Hematopoietic multipotent progenitor cell treated with erythropoietin and hydrocortisone succinate and interleukin-3 and kit ligand, for 4 days (in vitro differentiated cells): ENCODE data around the gene ACAD8.
A peak's percentile ranks its signal among the peaks of the same experiment; 100 is the strongest.
"Not testable (repeated sequence)": the region's sequence is repeated elsewhere in the genome, so short reads cannot be mapped to it uniquely, and the experiment has no call there.

ENCODE experiments used
- DNase-seq: peaks from one replicate; pipeline ENCODE4 v3.0.0-alpha.2; 2015

ACAD8 gene

GRCh38 chr11:134267966-134268365 is 14.6 kb downstream of the ACAD8 start:
- DNase-seq = no peak

- peak; percentile 36 for DNase-seq
Observed at GRCh38 chr11:134270250-134270714, 16.9 kb downstream of the ACAD8 start.

GRCh38 chr11:134271978-134272377 is 18.6 kb downstream of the ACAD8 start:
- DNase-seq = no peak

GRCh38 chr11:134272381-134273316 is 19.3 kb downstream of the ACAD8 start:
- DNase-seq = no peak

- no peak for DNase-seq
Observed at GRCh38 chr11:134273317-134273712, 19.9 kb downstream of the ACAD8 start.

- no peak for DNase-seq
Observed at GRCh38 chr11:134275188-134275533, 21.8 kb downstream of the ACAD8 start.

- peak; percentile 78 for DNase-seq
Observed at GRCh38 chr11:134275534-134276395, 22.4 kb downstream of the ACAD8 start, which contains the start of gene GLB1L3. Gene GLB1L3 (plus strand): TSS chr11:134276379. CDS start chr11:134276741, 362 bp downstream.

- DNase-seq = no peak
Observed at GRCh38 chr11:134276396-134277182, 23.2 kb downstream of the ACAD8 start.

GRCh38 chr11:134277183-134278001 is 24.0 kb downstream of the ACAD8 start:
- no peak for DNase-seq

GRCh38 chr11:134278356-134278755 is 25.0 kb downstream of the ACAD8 start:
- no peak for DNase-seq

- not testable (repeated sequence) for DNase-seq
Observed at GRCh38 chr11:134281635-134282034, 28.3 kb downstream of the ACAD8 start.

GRCh38 chr11:134282121-134283045 is 29.0 kb downstream of the ACAD8 start:
- no peak for DNase-seq

- DNase-seq = no peak
Observed at GRCh38 chr11:134283461-134284230, 30.3 kb downstream of the ACAD8 start.

- not testable (repeated sequence) for DNase-seq
Observed at GRCh38 chr11:134284349-134284748, 31.0 kb downstream of the ACAD8 start.

GRCh38 chr11:134287561-134287960 is 34.2 kb downstream of the ACAD8 start:
- no peak for DNase-seq

- DNase-seq = no peak
Observed at GRCh38 chr11:134288486-134288885, 35.1 kb downstream of the ACAD8 start.

- DNase-seq = no peak
Observed at GRCh38 chr11:134289167-134289566, 35.8 kb downstream of the ACAD8 start.

- no peak for DNase-seq
Observed at GRCh38 chr11:134289789-134290188, 36.4 kb downstream of the ACAD8 start.

GRCh38 chr11:134290646-134291045 is 37.3 kb downstream of the ACAD8 start:
- DNase-seq = no peak

GRCh38 chr11:134291196-134291595 is 37.8 kb downstream of the ACAD8 start:
- DNase-seq = no peak
